ENCODE measurements around the gene C3orf62. TPM values are rescaled to one million over a fixed set of nuclear protein-coding genes. Genes with fewer than 3 reads are reported as not detected.

Gene C3orf62
- total and polyA plus RNA-seq, 2 donors (not counting 1 experiment from before 2014, with no cell fraction given), result 1.3 to 1.5 TPM

DNA sequence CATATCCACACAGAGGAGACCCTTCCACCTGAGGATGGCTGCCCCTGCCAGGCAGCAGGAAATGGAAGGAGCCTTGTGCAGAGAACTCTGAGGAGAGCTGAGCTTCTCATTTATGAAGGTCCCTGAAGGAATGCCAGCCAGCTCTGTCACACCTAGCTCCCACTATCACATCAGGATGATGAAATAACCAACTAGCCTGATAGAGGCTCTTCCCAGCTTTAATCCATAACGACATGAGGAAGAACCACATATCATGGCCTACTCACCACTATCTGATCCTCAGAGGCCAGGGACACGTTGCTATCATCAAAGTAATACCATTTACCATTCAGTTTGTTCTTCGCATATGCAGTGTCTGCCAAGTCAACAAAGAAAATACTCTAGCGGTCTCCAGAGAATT, 1.5 kb upstream of the C3orf62 start:
- Histone ChIP-seq H3K27me3 (ENCODE audit: control insufficient read depth, insufficient read depth, low read length) (no peaks in the 10 kb centered on the region), H3K27ac (ENCODE audit: insufficient read depth, low read length) (no peak overlapping the region), H2AFZ (ENCODE audit: low read length) (no peak overlapping the region), H4K20me1 (ENCODE audit: control insufficient read depth, extremely low read depth, insufficient read depth, low read length) (no peaks in the 10 kb centered on the region), H3K4me3 (replicated peaks in 1 of 4; ENCODE audit: control extremely low read depth in 1 of 4, insufficient read depth in 1 of 4, low read depth in 3 of 4, low read length in 4 of 4) (no peak overlapping the region), H3K4me1 (ENCODE audit: control insufficient read depth, extremely low read depth, insufficient read depth, low read length) (peaks cover 12% of the 10 kb centered on the region), H3K9ac (ENCODE audit: insufficient read depth, low read length) (no peak overlapping the region), H3K4me2 (ENCODE audit: extremely low read depth, insufficient read depth, low read length) (no peak overlapping the region), H3K9me3 (ENCODE audit: control insufficient read depth, insufficient read depth, low read depth, low read length) (no peaks in the 10 kb centered on the region), H3K79me2 (ENCODE audit: control insufficient read depth, insufficient read depth, low read length) (no peaks in the 10 kb centered on the region), H3K36me3 (ENCODE audit: control insufficient read depth, insufficient read depth, low read length) (peaks cover 10% of the 10 kb centered on the region)
- DNase-seq (ENCODE audit: low read depth in 2 of 2), result no peak
- TF ChIP-seq, protein P1, sequence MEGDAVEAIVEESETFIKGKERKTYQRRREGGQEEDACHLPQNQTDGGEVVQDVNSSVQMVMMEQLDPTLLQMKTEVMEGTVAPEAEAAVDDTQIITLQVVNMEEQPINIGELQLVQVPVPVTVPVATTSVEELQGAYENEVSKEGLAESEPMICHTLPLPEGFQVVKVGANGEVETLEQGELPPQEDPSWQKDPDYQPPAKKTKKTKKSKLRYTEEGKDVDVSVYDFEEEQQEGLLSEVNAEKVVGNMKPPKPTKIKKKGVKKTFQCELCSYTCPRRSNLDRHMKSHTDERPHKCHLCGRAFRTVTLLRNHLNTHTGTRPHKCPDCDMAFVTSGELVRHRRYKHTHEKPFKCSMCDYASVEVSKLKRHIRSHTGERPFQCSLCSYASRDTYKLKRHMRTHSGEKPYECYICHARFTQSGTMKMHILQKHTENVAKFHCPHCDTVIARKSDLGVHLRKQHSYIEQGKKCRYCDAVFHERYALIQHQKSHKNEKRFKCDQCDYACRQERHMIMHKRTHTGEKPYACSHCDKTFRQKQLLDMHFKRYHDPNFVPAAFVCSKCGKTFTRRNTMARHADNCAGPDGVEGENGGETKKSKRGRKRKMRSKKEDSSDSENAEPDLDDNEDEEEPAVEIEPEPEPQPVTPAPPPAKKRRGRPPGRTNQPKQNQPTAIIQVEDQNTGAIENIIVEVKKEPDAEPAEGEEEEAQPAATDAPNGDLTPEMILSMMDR (conservative IDR thresholded peaks at IDR 0.05 in 1 of 2, IDR thresholded peaks at IDR 0.05 in 1 of 2; ENCODE audit: low read depth in 1 of 2, low read length in 2 of 2), result no peak

DNA sequence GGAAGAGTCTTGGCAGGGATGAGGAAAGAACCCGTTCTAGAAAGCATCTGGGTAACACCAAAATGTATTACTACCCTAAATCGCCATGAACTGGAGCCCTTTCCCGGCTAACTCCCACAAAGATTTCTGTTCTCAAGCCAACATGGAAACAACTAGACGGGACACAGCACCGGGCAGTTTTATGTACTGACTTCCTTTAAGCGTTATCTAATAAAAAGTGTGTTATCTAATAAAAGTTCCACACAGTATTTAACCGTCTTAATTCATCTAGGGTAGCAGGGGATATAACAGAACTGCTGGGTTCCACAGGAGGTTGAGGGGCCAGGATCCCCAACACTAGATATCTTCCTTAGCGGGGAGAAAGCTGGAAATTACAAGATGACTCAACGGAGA, 347 bp upstream of the C3orf62 start:
- H3K9ac ChIP-seq (ENCODE audit: insufficient read depth, low read length), result peak overlapping the region; percentile 35
- H3K9me3 ChIP-seq (ENCODE audit: control insufficient read depth, insufficient read depth, low read depth, low read length), result no peaks in the 10 kb centered on the region
- peak in 1 of 2 donors; percentile 21 for DNase-seq (ENCODE audit: low read depth in 2 of 2)
- H3K36me3 ChIP-seq (ENCODE audit: control insufficient read depth, insufficient read depth, low read length), result peaks cover 8% of the 10 kb centered on the region
- peak overlapping the region; percentile 5 to 57 (median 29) for H3K4me3 ChIP-seq (replicated peaks in 1 of 4; ENCODE audit: control extremely low read depth in 1 of 4, insufficient read depth in 1 of 4, low read depth in 3 of 4, low read length in 4 of 4)
- H3K4me1 ChIP-seq (ENCODE audit: control insufficient read depth, extremely low read depth, insufficient read depth, low read length), result peaks cover 12% of the 10 kb centered on the region
- TF ChIP-seq EZH2 (IDR thresholded peaks at IDR 0.05; ENCODE audit: low read length, missing control alignments), result no peak
- TF ChIP-seq, protein P1 (conservative IDR thresholded peaks at IDR 0.05 in 1 of 2, IDR thresholded peaks at IDR 0.05 in 1 of 2; ENCODE audit: low read depth in 1 of 2, low read length in 2 of 2), result no peak
- H3K79me2 ChIP-seq (ENCODE audit: control insufficient read depth, insufficient read depth, low read length), result no peaks in the 10 kb centered on the region
- no peaks in the 10 kb centered on the region for H4K20me1 ChIP-seq (ENCODE audit: control insufficient read depth, extremely low read depth, insufficient read depth, low read length)
- peak overlapping the region; percentile 53 for H3K4me2 ChIP-seq (ENCODE audit: extremely low read depth, insufficient read depth, low read length)
- peak overlapping the region; percentile 75 for H3K27ac ChIP-seq (ENCODE audit: insufficient read depth, low read length)
- H2AFZ ChIP-seq (ENCODE audit: low read length), result peak overlapping the region; percentile 37
- no peaks in the 10 kb centered on the region for H3K27me3 ChIP-seq (ENCODE audit: control insufficient read depth, insufficient read depth, low read length)

DNA sequence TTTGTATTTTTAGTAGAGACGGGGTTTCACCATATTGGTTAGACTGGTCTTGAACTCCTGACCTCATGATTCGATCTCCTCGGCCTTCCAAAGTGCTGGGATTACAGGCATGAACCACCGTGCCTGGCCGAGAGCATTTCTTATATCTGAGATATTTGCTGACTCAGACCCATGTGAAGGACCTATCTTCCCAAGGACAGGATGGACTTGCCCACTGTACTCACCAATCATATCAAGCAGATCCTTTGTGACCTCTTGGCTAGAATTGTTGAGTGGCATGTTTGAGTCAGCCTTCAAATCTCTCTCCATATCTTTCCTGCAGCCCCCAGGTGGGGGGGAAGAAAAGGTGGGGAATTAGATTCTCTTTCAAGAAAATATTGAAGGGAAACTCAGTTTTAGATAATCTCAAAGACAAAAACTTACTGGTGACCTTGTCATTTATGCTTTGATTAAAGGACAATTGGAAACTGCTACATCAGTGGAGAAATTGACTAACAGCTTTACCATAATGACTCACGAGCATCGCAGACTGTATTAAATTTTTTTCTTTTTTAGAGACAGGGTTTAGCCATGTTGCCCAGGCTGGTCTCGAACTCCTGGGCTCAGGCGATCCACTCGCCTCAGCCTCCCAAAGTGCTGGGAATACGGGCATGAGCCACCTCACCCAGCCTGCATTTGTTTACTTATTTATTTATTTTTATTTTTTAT, 3.1 kb downstream of the C3orf62 start:
- no peak for DNase-seq (ENCODE audit: low read depth in 2 of 2)
- Histone ChIP-seq H3K9ac (ENCODE audit: insufficient read depth, low read length) (no peak overlapping the region), H3K36me3 (ENCODE audit: control insufficient read depth, insufficient read depth, low read length) (peaks cover 2% of the 10 kb centered on the region), H3K27me3 (ENCODE audit: control insufficient read depth, insufficient read depth, low read length) (no peaks in the 10 kb centered on the region), H3K9me3 (ENCODE audit: control insufficient read depth, insufficient read depth, low read depth, low read length) (no peaks in the 10 kb centered on the region), H3K4me1 (ENCODE audit: control insufficient read depth, extremely low read depth, insufficient read depth, low read length) (peaks cover 10% of the 10 kb centered on the region), H3K27ac (ENCODE audit: insufficient read depth, low read length) (no peak overlapping the region), H3K4me3 (replicated peaks in 1 of 4; ENCODE audit: control extremely low read depth in 1 of 4, insufficient read depth in 1 of 4, low read depth in 3 of 4, low read length in 4 of 4) (no peak overlapping the region), H2AFZ (ENCODE audit: low read length) (no peak overlapping the region), H4K20me1 (ENCODE audit: control insufficient read depth, extremely low read depth, insufficient read depth, low read length) (no peaks in the 10 kb centered on the region), H3K79me2 (ENCODE audit: control insufficient read depth, insufficient read depth, low read length) (no peaks in the 10 kb centered on the region), H3K4me2 (ENCODE audit: extremely low read depth, insufficient read depth, low read length) (no peak overlapping the region)
- no peak for TF ChIP-seq EZH2 (IDR thresholded peaks at IDR 0.05; ENCODE audit: low read length, missing control alignments)
- TF ChIP-seq, protein P1 (conservative IDR thresholded peaks at IDR 0.05 in 1 of 2, IDR thresholded peaks at IDR 0.05 in 1 of 2; ENCODE audit: low read depth in 1 of 2, low read length in 2 of 2), result no peak

All from fibroblast of lung (primary cell).